H1 (cell line): ENCODE results near the gene PFKFB3. TPM values are rescaled to one million over a fixed set of nuclear protein-coding genes. Genes with fewer than 3 reads are reported as not detected.
"Not testable (repeated sequence)": the region's sequence is repeated elsewhere in the genome, so short reads cannot be mapped to it uniquely, and the experiment has no call there.

Source experiments
- CTCF ChIA-PET: fragments of 300-600 bp; sonication (Branson Sonifier 250); formaldehyde crosslinking; loops from one replicate; lab custom pipeline; 2021; ENCODE audit not compliant: partially characterized antibody; lab: Charles Lee
- POLR2A ChIA-PET: fragments of 300-600 bp; sonication (Branson Sonifier 250); formaldehyde crosslinking; loops from one replicate; lab custom pipeline; 2021; ENCODE audit warnings: inconsistent platforms; ENCODE audit not compliant: partially characterized antibody; lab: Charles Lee
- DNase-seq, 2 experiments: peaks; one replicate each; pipeline versions ENCODE4 v3.0.0 to v3.0.0-alpha.2; 2010 to 2022; ENCODE audit warnings: low spot score in 2 of 2, low read depth in 1 of 2, mixed read lengths in 1 of 2
- FAIRE-seq: peaks from 2 replicates; lab custom pipeline; 2011; peaks lifted over from hg19 to GRCh38; lab: Jason Lieb, UNC
- H2AFZ ChIP-seq: 2 replicates; pipeline ENCODE4 v1.8.1; 2012; ENCODE audit warnings: low read length, inconsistent platforms
- H2AK5ac ChIP-seq: 2 replicates; pipeline ENCODE4 v1.6.1; 2013; ENCODE audit warnings: low read depth, low read length
- H2BK120ac ChIP-seq: replicated peaks from 2 replicates; pipeline ENCODE3; 2013; ENCODE audit warnings: low read depth, low read length, inconsistent platforms
- H2BK12ac ChIP-seq: 2 replicates; pipeline ENCODE4 v1.6.1; 2013; ENCODE audit warnings: low read depth, low read length
- H2BK15ac ChIP-seq: 2 replicates; pipeline ENCODE4 v1.6.1; 2013; ENCODE audit warnings: low read length
- H2BK20ac ChIP-seq: 2 replicates; pipeline ENCODE4 v1.6.1; 2013; ENCODE audit warnings: low read length
- H2BK5ac ChIP-seq: 2 replicates; pipeline ENCODE4 v1.6.1; 2013; ENCODE audit warnings: low read depth, low read length
- H3K14ac ChIP-seq: 2 replicates; pipeline ENCODE4 v1.6.1; 2013; ENCODE audit warnings: inconsistent platforms; ENCODE audit not compliant: insufficient read length
- H3K18ac ChIP-seq: 2 replicates; pipeline ENCODE4 v1.6.1; 2013; ENCODE audit warnings: low read length; ENCODE audit errors: extremely low read depth
- H3K23ac ChIP-seq: 2 replicates; pipeline ENCODE4 v1.6.1; 2013; ENCODE audit warnings: inconsistent platforms; ENCODE audit not compliant: insufficient read length
- H3K23me2 ChIP-seq: 2 replicates; pipeline ENCODE4 v1.6.1; 2013; ENCODE audit warnings: low read depth, low read length
- H3K27ac ChIP-seq: 2 replicates; pipeline ENCODE4 v1.6.1; 2011; ENCODE audit warnings: low read depth, low read length, inconsistent platforms
- H3K27me3 ChIP-seq, 4 experiments: replicated peaks in 1 of 4; 1 replicate in 1 of 4; 2 replicates in 3 of 4; pipeline versions ENCODE4 v1.6.1 to v1.8.1; 2011 to 2013; ENCODE audit warnings: low read length in 3 of 4, mild to moderate bottlenecking in 3 of 4, inconsistent platforms in 2 of 4, mixed read lengths in 2 of 4, moderate library complexity in 1 of 4; ENCODE audit not compliant: control insufficient read depth in 3 of 4, insufficient read depth in 3 of 4; ENCODE audit errors: extremely low read depth in 1 of 4
- H3K36me3 ChIP-seq, 4 experiments: 2 replicates each; pipeline versions ENCODE4 v1.6.1 to v1.8.1; 2011 to 2013; ENCODE audit warnings: mild to moderate bottlenecking in 4 of 4, low read length in 3 of 4, moderate library complexity in 2 of 4, control low read depth in 1 of 4, inconsistent platforms in 1 of 4; ENCODE audit not compliant: insufficient read depth in 4 of 4, control insufficient read depth in 2 of 4
- H3K4ac ChIP-seq: replicated peaks from 2 replicates; pipeline ENCODE3; 2013; ENCODE audit warnings: low read length, low read depth, mixed read lengths, inconsistent platforms; ENCODE audit not compliant: insufficient read length
- H3K4me1 ChIP-seq, 4 experiments: replicated peaks in 1 of 4; 1 replicate in 1 of 4; 2 replicates in 3 of 4; pipeline versions ENCODE4 v1.6.1 to v1.8.1; 2011 to 2013; ENCODE audit warnings: low read length in 3 of 4, inconsistent platforms in 2 of 4, mixed read lengths in 1 of 4; ENCODE audit not compliant: insufficient read depth in 4 of 4, control insufficient read depth in 3 of 4
- H3K4me2 ChIP-seq, 2 experiments: 2 replicates each; pipeline versions ENCODE4 v1.6.1 to v1.8.1; 2011 to 2013; ENCODE audit warnings: low read depth in 2 of 2, low read length in 2 of 2, control low read depth in 1 of 2, inconsistent platforms in 1 of 2, mild to moderate bottlenecking in 1 of 2; ENCODE audit not compliant: insufficient read depth in 1 of 2
- H3K4me3 ChIP-seq, 4 experiments: fragments of 200-600, 300-600 bp in 1 of 4; sonication (generic), shearing (Covaris generic), sonication (Bioruptor Twin) in 1 of 4; 2 replicates each; pipeline versions ENCODE4 v1.5.1 to v1.8.1; 2011 to 2016; ENCODE audit warnings: low read length in 4 of 4, low read depth in 3 of 4, control low read depth in 2 of 4, inconsistent platforms in 2 of 4, mild to moderate bottlenecking in 2 of 4, mixed read lengths in 1 of 4, moderate library complexity in 1 of 4; ENCODE audit not compliant: insufficient read depth in 2 of 4; ENCODE audit errors: extremely low read depth in 1 of 4
- H3K56ac ChIP-seq: replicated peaks from 2 replicates; pipeline ENCODE3; 2013; ENCODE audit warnings: low read depth, mild to moderate bottlenecking, mixed read lengths, low read length, inconsistent platforms; ENCODE audit not compliant: insufficient read length
- H3K79me1 ChIP-seq: 2 replicates; pipeline ENCODE4 v1.6.1; 2013; ENCODE audit warnings: low read depth, low read length, control low read depth
- H3K79me2 ChIP-seq, 2 experiments: 2 replicates each; pipeline versions ENCODE4 v1.6.1 to v1.8.1; 2012 to 2013; ENCODE audit warnings: low read length in 2 of 2, mild to moderate bottlenecking in 2 of 2, inconsistent platforms in 1 of 2; ENCODE audit not compliant: insufficient read depth in 2 of 2, control insufficient read depth in 1 of 2
- H3K9ac ChIP-seq, 4 experiments: replicated peaks in 1 of 4; 1 replicate in 1 of 4; 2 replicates in 3 of 4; pipeline versions ENCODE4 v1.6.1 to v1.8.1; 2011 to 2013; ENCODE audit warnings: low read depth in 3 of 4, low read length in 3 of 4, control low read depth in 2 of 4, mild to moderate bottlenecking in 2 of 4, moderate library complexity in 2 of 4, inconsistent platforms in 1 of 4; ENCODE audit errors: extremely low read depth in 1 of 4
- H3K9me3 ChIP-seq, 2 experiments: 2 replicates each; pipeline versions ENCODE4 v1.6.1 to v1.8.1; 2012 to 2013; ENCODE audit warnings: mild to moderate bottlenecking in 2 of 2, moderate library complexity in 2 of 2, control low read depth in 1 of 2, inconsistent platforms in 1 of 2, low read depth in 1 of 2, low read length in 1 of 2, mixed read lengths in 1 of 2; ENCODE audit not compliant: insufficient read depth in 2 of 2
- H4K20me1 ChIP-seq, 2 experiments: replicated peaks in 1 of 2; 2 replicates each; pipeline versions ENCODE3 to v1.8.1; 2011 to 2013; ENCODE audit warnings: inconsistent platforms in 2 of 2, low read length in 2 of 2, mild to moderate bottlenecking in 1 of 2; ENCODE audit not compliant: insufficient read depth in 2 of 2, control insufficient read depth in 1 of 2
- H4K5ac ChIP-seq: 2 replicates; pipeline ENCODE4 v1.6.1; 2013; ENCODE audit warnings: low read length, low read depth, mixed read lengths, inconsistent platforms; ENCODE audit not compliant: insufficient read length
- H4K8ac ChIP-seq: 2 replicates; pipeline ENCODE4 v1.8.0; 2013; ENCODE audit warnings: mild to moderate bottlenecking, moderate library complexity, low read length, inconsistent platforms; ENCODE audit not compliant: insufficient read depth; ENCODE audit errors: extremely low read depth
- H4K91ac ChIP-seq: replicated peaks from 2 replicates; pipeline ENCODE3; 2013; ENCODE audit warnings: low read length, mixed read lengths, inconsistent platforms; ENCODE audit not compliant: insufficient read length
- WGBS, 2 experiments: shearing (Covaris generic) in 1 of 2; methylation state at CpG; one replicate each; pipeline versions ENCODE4 v1.1.6 to v1.1.7; 2013 to 2015; ENCODE audit warnings: low lambda C conversion rate in 2 of 2, mixed read lengths in 2 of 2, inconsistent platforms in 1 of 2, low coverage in 1 of 2, missing lambda C conversion rate in 1 of 2; ENCODE audit not compliant: insufficient replicate concordance in 2 of 2, insufficient coverage in 1 of 2, insufficient read length in 1 of 2; ENCODE audit errors: extremely low coverage in 1 of 2, missing lambda C conversion rate in 1 of 2; 5-methylcytosine and 5-hydroxymethylcytosine counted together
- polyA plus RNA-seq, 7 experiments: library from polyadenylated mRNA; depleted of rRNA in 3 of 7; stranded (reverse) in 5 of 7; unstranded in 2 of 7; fragments of >200 nt in 5 of 7; fragments of 200-250 nt in 2 of 7; gene quantifications; 1 replicate in 5 of 7; 2 replicates in 1 of 7; 4 replicates in 1 of 7; pipeline versions ENCODE4 v1.2.1 to v1.2.3, GENCODE V29; 2011 to 2013; ENCODE audit warnings: missing spikeins in 2 of 7, mixed read lengths in 2 of 7
- total RNA-seq: library from RNA; stranded (reverse); fragmentation: NEBNext Ultra II Directional; extraction: Animal tissue kit (Norgen Biotek cat#: 25700); gene quantifications from 2 replicates; pipeline ENCODE4 v1.2.1, GENCODE V29; 2021

The PFKFB3 gene
- total and polyA plus RNA-seq, 2 of the 8 experiments (the other 6 are each of a cell fraction or from before 2014, with no cell fraction given), result 15.6 to 32.0 TPM

- H3K14ac ChIP-seq, H4K20me1 ChIP-seq, H3K18ac ChIP-seq, H2AFZ ChIP-seq, FAIRE-seq, H2BK5ac ChIP-seq, H2AK5ac ChIP-seq, H2BK20ac ChIP-seq, H3K27me3 ChIP-seq, H3K23me2 ChIP-seq, DNase-seq, H2BK120ac ChIP-seq, H3K9me3 ChIP-seq, H3K79me2 ChIP-seq, H3K4ac ChIP-seq, H4K91ac ChIP-seq, H4K8ac ChIP-seq, H3K4me3 ChIP-seq, H3K27ac ChIP-seq, H3K4me2 ChIP-seq, H3K56ac ChIP-seq, H2BK12ac ChIP-seq, H2BK15ac ChIP-seq, H3K4me1 ChIP-seq, H3K36me3 ChIP-seq, H3K23ac ChIP-seq, H3K79me1 ChIP-seq, H3K9ac ChIP-seq, H4K5ac ChIP-seq, POLR2A ChIA-PET: not testable (repeated sequence)
- WGBS, 2 experiments, result 96% methylated on average over 4 of the region's 8 CpGs; no CpG with 5 or more reads in 1 of the 2 experiments
- CTCF ChIA-PET, result interaction anchor here (0.9 kb wide), 1 partner anchor 36 kb away, joined by 3 read pairs; no protein-coding TSS in a partner anchor
Measured at GRCh38 chr10:6248908-6249307, 46.2 kb downstream of the PFKFB3 start.
